Glomerular visceral epithelial cell (primary cell): ENCODE data around the gene PTGIS.
A peak's percentile ranks its signal among the peaks of the same experiment; 100 is the strongest.
"Not testable (repeated sequence)": the region's sequence is repeated elsewhere in the genome, so short reads cannot be mapped to it uniquely, and the experiment has no call there.

Experiments
- DNase-seq: peaks from one replicate; pipeline ENCODE4 v3.0.0-alpha.2; 2016; ENCODE audit errors: extremely low spot score

PTGIS gene

GRCh38 chr20:49567421-49568277, at the start of gene PTGIS:
PTGIS (minus strand) TSS chr20:49568137; CDS start chr20:49568116, 21 bp downstream.
- peak; percentile 38 for DNase-seq

- DNase-seq: not testable (repeated sequence)
These were observed 49.5 kb upstream of the PTGIS start for GRCh38 chr20:49617394-49617793.

- DNase-seq: no peak
These were observed 48.4 kb upstream of the PTGIS start for GRCh38 chr20:49616154-49617007.

GRCh38 chr20:49615401-49616153, 47.6 kb upstream of the PTGIS start:
- DNase-seq: peak; percentile 50

- DNase-seq: not testable (repeated sequence)
These were observed 47.1 kb upstream of the PTGIS start for GRCh38 chr20:49615051-49615400.

- DNase-seq: no peak
These were observed 46.6 kb upstream of the PTGIS start for GRCh38 chr20:49614338-49615050.

- no peak for DNase-seq
These were observed 44.3 kb upstream of the PTGIS start for GRCh38 chr20:49612127-49612738.

- DNase-seq: not testable (repeated sequence)
These were observed 43.7 kb upstream of the PTGIS start for GRCh38 chr20:49611539-49612126.

GRCh38 chr20:49610691-49611538, 43.0 kb upstream of the PTGIS start:
- DNase-seq: peak; percentile 77

GRCh38 chr20:49608752-49609670, 41.1 kb upstream of the PTGIS start:
- DNase-seq: peak; percentile 66

GRCh38 chr20:49607568-49607967, 39.6 kb upstream of the PTGIS start:
- DNase-seq: no peak

- peak; percentile 38 for DNase-seq
These were observed 35.3 kb upstream of the PTGIS start for GRCh38 chr20:49603209-49603627.

GRCh38 chr20:49602345-49603208, 34.6 kb upstream of the PTGIS start:
- DNase-seq: no peak

- no peak for DNase-seq
These were observed 33.4 kb upstream of the PTGIS start for GRCh38 chr20:49601153-49601924.

GRCh38 chr20:49599746-49600113, 31.8 kb upstream of the PTGIS start:
- DNase-seq: no peak

- DNase-seq: no peak
These were observed 30.0 kb upstream of the PTGIS start for GRCh38 chr20:49597825-49598395.
